HEK293 (cell line): ENCODE measurements around the gene SH3GL2.

Experiments used
- CTCF ChIA-PET: fragments of 350-600 bp; formaldehyde crosslinking; extraction: SDS; loops from one replicate; lab custom pipeline; 2021; ENCODE audit warnings: antibody characterized with exemption; lab: Yijun Ruan, JAX
- POLR2A ChIA-PET: fragments of 300-600 bp; formaldehyde crosslinking; extraction: SDS; loops from one replicate; lab custom pipeline; 2020; ENCODE audit warnings: antibody characterized with exemption, inconsistent platforms; lab: Yijun Ruan, JAX
- H3K27ac ChIP-seq: fragments of 200-500 bp; sonication (Bioruptor generic); 2 replicates; pipeline ENCODE4 v1.5.1; 2014; ENCODE audit warnings: low read depth, low read length, control low read depth, inconsistent platforms; ENCODE audit errors: extremely low read depth
- H3K36me3 ChIP-seq, 2 experiments: fragments of 200-500 bp in 1 of 2; sonication (Bioruptor generic) in 1 of 2; 1 replicate in 1 of 2; 2 replicates in 1 of 2; pipeline ENCODE4 v1.5.1; 2014 to 2017; ENCODE audit warnings: inconsistent platforms in 2 of 2, low read length in 2 of 2; ENCODE audit not compliant: control insufficient read depth in 2 of 2, insufficient read depth in 1 of 2
- H3K4me1 ChIP-seq: fragments of 200-500 bp; sonication (Bioruptor generic); 2 replicates; pipeline ENCODE4 v1.5.1; 2014; ENCODE audit warnings: mild to moderate bottlenecking, low read length, inconsistent platforms; ENCODE audit not compliant: control insufficient read depth, insufficient read depth
- H3K4me3 ChIP-seq: 2 replicates; pipeline ENCODE4 v1.5.1; 2011; ENCODE audit warnings: low read depth, mild to moderate bottlenecking, control low read depth, low read length, moderate library complexity
- H3K9me3 ChIP-seq: fragments of 200-500 bp; sonication (Bioruptor generic); 2 replicates; pipeline ENCODE4 v1.5.1; 2014; ENCODE audit warnings: low read depth, low read length, inconsistent platforms; ENCODE audit not compliant: control insufficient read depth, insufficient read depth
- BCL11A ChIP-seq: fragments of 450-650 bp; formaldehyde crosslinking; IDR thresholded peaks from 2 replicates; pipeline ENCODE4 v1.5.1; 2016; ENCODE audit warnings: low read depth, missing biosample characterization, missing genetic modification characterization
- GLIS1 ChIP-seq: fragments of 450-650 bp; formaldehyde crosslinking; IDR thresholded peaks from 2 replicates; pipeline ENCODE4 v1.5.1; 2016; ENCODE audit warnings: missing biosample characterization, missing genetic modification characterization
- IKZF3 ChIP-seq: fragments of 450-650 bp; IDR thresholded peaks from 2 replicates; pipeline ENCODE4 v1.5.0; 2018; ENCODE audit warnings: missing biosample characterization, mild to moderate bottlenecking, missing genetic modification characterization, moderate library complexity
- KLF7 ChIP-seq: fragments of 450-650 bp; formaldehyde crosslinking; IDR thresholded peaks from 2 replicates; pipeline ENCODE4 v1.5.1; 2016; ENCODE audit warnings: missing biosample characterization, missing genetic modification characterization, borderline replicate concordance
- OSR2 ChIP-seq: fragments of 450-650 bp; formaldehyde crosslinking; IDR thresholded peaks from 2 replicates; pipeline ENCODE4 v1.5.1; 2016; ENCODE audit warnings: missing biosample characterization, missing genetic modification characterization
- PATZ1 ChIP-seq: fragments of 450-650 bp; formaldehyde crosslinking; IDR thresholded peaks from 2 replicates; pipeline ENCODE4 v1.5.1; 2016; ENCODE audit warnings: missing biosample characterization, missing genetic modification characterization
- PRDM6 ChIP-seq: fragments of 450-650 bp; formaldehyde crosslinking; IDR thresholded peaks from 2 replicates; pipeline ENCODE4 v1.5.1; 2017; ENCODE audit warnings: missing biosample characterization, missing genetic modification characterization
- SCRT1 ChIP-seq: fragments of 450-650 bp; formaldehyde crosslinking; IDR thresholded peaks from 2 replicates; pipeline ENCODE4 v1.5.1; 2016; ENCODE audit warnings: missing biosample characterization, missing genetic modification characterization, borderline replicate concordance
- ZBTB48 ChIP-seq: fragments of 450-650 bp; formaldehyde crosslinking; IDR thresholded peaks from 2 replicates; pipeline ENCODE4 v1.5.1; 2016; ENCODE audit warnings: missing biosample characterization, missing genetic modification characterization
- ZNF16 ChIP-seq: fragments of 450-650 bp; formaldehyde crosslinking; IDR thresholded peaks from 2 replicates; pipeline ENCODE4 v1.5.1; 2016; ENCODE audit warnings: low read depth, missing biosample characterization, missing genetic modification characterization
- ZNF335 ChIP-seq: fragments of 450-650 bp; formaldehyde crosslinking; conservative IDR thresholded peaks from 2 replicates; pipeline ENCODE4 v1.5.1; 2016; ENCODE audit warnings: missing biosample characterization, missing genetic modification characterization
- ZNF513 ChIP-seq: fragments of 450-650 bp; IDR thresholded peaks from 2 replicates; pipeline ENCODE4 v1.5.1; 2018; ENCODE audit warnings: missing biosample characterization, missing genetic modification characterization
- ZNF777 ChIP-seq: fragments of 450-650 bp; formaldehyde crosslinking; IDR thresholded peaks from 2 replicates; pipeline ENCODE4 v1.5.1; 2017; ENCODE audit warnings: missing biosample characterization, missing genetic modification characterization, borderline replicate concordance
- ZNF785 ChIP-seq: fragments of 450-650 bp; formaldehyde crosslinking; IDR thresholded peaks from 2 replicates; pipeline ENCODE4 v1.5.1; 2016; ENCODE audit warnings: missing biosample characterization, missing genetic modification characterization
- ZNF843 ChIP-seq: fragments of 450-650 bp; formaldehyde crosslinking; IDR thresholded peaks from 2 replicates; pipeline ENCODE4 v1.5.1; 2016; ENCODE audit warnings: missing biosample characterization, missing genetic modification characterization

SH3GL2 gene

GRCh38 chr9:17571825-17572224 lies 7.0 kb upstream of the SH3GL2 start (continued):
- TF ChIP-seq ZNF16 = no peak
- no peak for TF ChIP-seq IKZF3

GRCh38 chr9:17574342-17574741 lies 4.5 kb upstream of the SH3GL2 start:
- no peak overlapping the region for H3K27ac ChIP-seq
- ChIA-PET CTCF (no interaction called here), POLR2A (no interaction called here)
- no peaks in the 10 kb centered on the region for H3K9me3 ChIP-seq
- TF ChIP-seq ZNF513 (tag by site-specific recombination) (peak; percentile 72), ZNF843 (tag by site-specific recombination) (no peak), GLIS1 (tag by site-specific recombination) (no peak)
- no peaks in the 10 kb centered on the region for H3K4me1 ChIP-seq
- H3K4me3 ChIP-seq = no peak overlapping the region
- no peaks in the 10 kb centered on the region for H3K36me3 ChIP-seq

- H3K27ac ChIP-seq = no peak overlapping the region; the same call in 1 of the 2 replicates
- CTCF ChIA-PET = no interaction called here
- no peaks in the 10 kb centered on the region for H3K9me3 ChIP-seq
- H3K36me3 ChIP-seq = no peaks in the 10 kb centered on the region
- no peaks in the 10 kb centered on the region for H3K4me1 ChIP-seq
- peak; percentile 40 for TF ChIP-seq ZNF335
- TF ChIP-seq KLF7 (tag by site-specific recombination) = no peak
- peak; percentile 61; the same call in 1 of the 2 replicates for TF ChIP-seq ZBTB48 (tag by site-specific recombination)
- 0 out of 2 replicates have a peak, but pooled peaks have one; percentile 76 for TF ChIP-seq PATZ1 (tag by site-specific recombination)
- TF ChIP-seq SCRT1 = no peak
- POLR2A ChIA-PET = no interaction called here
- peak overlapping the region; percentile 78 for H3K4me3 ChIP-seq
Measured at GRCh38 chr9:17578577-17578910, 322 bp upstream of the SH3GL2 start.

GRCh38 chr9:17580119-17580518 lies 1.3 kb downstream of the SH3GL2 start:
- ChIA-PET CTCF (no interaction called here), POLR2A (no interaction called here)
- no peaks in the 10 kb centered on the region for H3K36me3 ChIP-seq
- no peak overlapping the region for H3K27ac ChIP-seq
- no peaks in the 10 kb centered on the region for H3K4me1 ChIP-seq
- TF ChIP-seq ZNF785 (tag by site-specific recombination) (no peak), BCL11A (tag by site-specific recombination) (no peak), OSR2 (tag by site-specific recombination) (0 out of 2 replicates have a peak, but pooled peaks have one; percentile 17), ZNF777 (no peak), PRDM6 (peak; percentile 24; the same call in 1 of the 2 replicates), ZNF335 (0 out of 2 replicates have a peak, but pooled peaks have one; percentile 12)
- peak overlapping the region; percentile 78; the same call in 1 of the 2 replicates for H3K4me3 ChIP-seq
- H3K9me3 ChIP-seq = no peaks in the 10 kb centered on the region
